ENCODE data around the gene PERM1.

DNA sequence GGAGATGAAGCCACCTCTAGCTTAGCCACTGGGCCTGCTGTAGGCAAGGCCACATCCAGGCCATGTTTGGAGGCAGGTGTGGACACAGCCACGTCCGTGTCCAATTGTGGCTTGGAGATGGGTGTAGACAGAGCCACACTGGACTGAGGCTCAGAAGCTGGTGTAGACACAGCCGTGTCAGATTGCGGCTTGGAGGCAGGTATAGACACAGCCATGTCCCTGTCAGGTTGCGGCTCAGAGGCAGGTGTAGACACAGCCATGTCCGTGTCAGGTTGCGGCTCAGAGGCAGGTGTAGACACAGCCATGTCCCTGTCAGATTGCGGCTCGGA is 2.2 kb downstream of the PERM1 start:
- no peak for TF ChIP-seq POU5F1 (IDR thresholded peaks at IDR 0.05; ENCODE audit: low read depth, low read length)
- no peak for TF ChIP-seq ZNF274 (IDR thresholded peaks at IDR 0.05; ENCODE audit: borderline replicate concordance, extremely low read depth, low read length)
